K562 (cell line): ENCODE measurements around the gene CAMK2B. TPM values are rescaled to one million over a fixed set of nuclear protein-coding genes. Genes with fewer than 3 reads are reported as not detected.

Source experiments
- ATAC-seq: fragments of 200-7000 bp; cut with Tn5 transposase; 3 replicates; pipeline ENCODE4 v1.9.1; 2020; ENCODE audit warnings: moderate library complexity
- BruUV-seq: library from RNA; stranded (reverse); fragments of 400-500 nt; replicated peaks from 2 replicates; lab custom pipeline; 2021; lab: Mats Ljungman, UMichigan
- CTCF ChIA-PET: fragments of 300-600 bp; formaldehyde crosslinking; extraction: SDS; loops from one replicate; lab custom pipeline; 2021; ENCODE audit warnings: low intra/inter-chr PET ratio; lab: Yijun Ruan, JAX
- POLR2A ChIA-PET: fragments of 300-600, 350-650 bp; sonication (Branson Sonifier 250); formaldehyde crosslinking; extraction: SDS; loops from one replicate; lab custom pipeline; 2021; ENCODE audit warnings: antibody characterized with exemption, inconsistent platforms; lab: Yijun Ruan, JAX
- DNase-seq, 4 experiments: peaks; one replicate each; pipeline versions ENCODE4 v3.0.0 to v3.0.0-alpha.2; 2011 to 2018; ENCODE audit warnings: low spot score in 3 of 4, mixed read lengths in 3 of 4; ENCODE audit errors: extremely low read depth in 1 of 4
- FAIRE-seq: peaks from 2 replicates; lab custom pipeline; 2011; peaks lifted over from hg19 to GRCh38; lab: Jason Lieb, UNC
- H2AFZ ChIP-seq: 2 replicates; pipeline ENCODE4 v1.6.0; 2011; ENCODE audit warnings: low read depth, low read length, control low read depth, inconsistent platforms
- H3K27ac ChIP-seq: fragments of 200-600 bp; 3 replicates; pipeline ENCODE4 v1.8.0; 2011; ENCODE audit warnings: low read depth, mild to moderate bottlenecking, control low read depth, inconsistent platforms, low read length, moderate library complexity, mixed read lengths; ENCODE audit errors: extremely low read depth
- H3K27me3 ChIP-seq, 2 experiments: fragments of 300-600 bp in 1 of 2; 2 replicates in 1 of 2; 3 replicates in 1 of 2; pipeline versions ENCODE4 v1.6.0 to v1.8.0; 2011; ENCODE audit warnings: inconsistent platforms in 2 of 2, low read length in 2 of 2, mild to moderate bottlenecking in 1 of 2, mixed read lengths in 1 of 2, moderate library complexity in 1 of 2; ENCODE audit not compliant: control insufficient read depth in 2 of 2, insufficient read depth in 2 of 2
- H3K36me3 ChIP-seq: fragments of 300-600 bp; 3 replicates; pipeline ENCODE4 v1.8.0; 2011; ENCODE audit warnings: mild to moderate bottlenecking, low read length, inconsistent platforms; ENCODE audit not compliant: control insufficient read depth, insufficient read depth
- H3K4me1 ChIP-seq, 2 experiments: fragments of 200-600 bp in 1 of 2; replicated peaks in 1 of 2; 2 replicates in 1 of 2; 3 replicates in 1 of 2; pipeline versions ENCODE4 v1.5.1 to v1.8.0; 2011; ENCODE audit warnings: inconsistent platforms in 2 of 2, low read length in 2 of 2, mild to moderate bottlenecking in 1 of 2, mixed read lengths in 1 of 2, moderate library complexity in 1 of 2; ENCODE audit not compliant: control insufficient read depth in 2 of 2, insufficient read depth in 2 of 2
- H3K4me2 ChIP-seq: 2 replicates; pipeline ENCODE4 v1.6.1; 2011; ENCODE audit warnings: low read length, control low read depth, inconsistent platforms, mixed read lengths; ENCODE audit not compliant: insufficient read depth
- H3K4me3 ChIP-seq: fragments of 200-600 bp; sonication (generic), shearing (Covaris generic); 2 replicates; pipeline ENCODE4 v1.5.1; 2016; ENCODE audit warnings: control low read depth, inconsistent platforms
- H3K79me2 ChIP-seq: fragments of 200-600 bp; 3 replicates; pipeline ENCODE4 v1.8.0; 2011; ENCODE audit warnings: low read length, inconsistent platforms; ENCODE audit not compliant: control insufficient read depth, insufficient read depth
- H3K9ac ChIP-seq, 2 experiments: 2 replicates each; pipeline versions ENCODE4 v1.6.0 to v1.6.1; 2011; ENCODE audit warnings: low read depth in 2 of 2, low read length in 2 of 2, control low read depth in 1 of 2, inconsistent platforms in 1 of 2, mild to moderate bottlenecking in 1 of 2, mixed read lengths in 1 of 2; ENCODE audit not compliant: insufficient read depth in 1 of 2
- H3K9me1 ChIP-seq: one replicate; pipeline ENCODE4 v1.6.0; 2011; ENCODE audit warnings: inconsistent platforms, mild to moderate bottlenecking, low read length, moderate library complexity; ENCODE audit not compliant: control insufficient read depth, insufficient read depth
- H3K9me3 ChIP-seq: replicated peaks from 2 replicates; pipeline ENCODE4 v1.5.1; 2011; ENCODE audit warnings: low read depth, low read length, inconsistent platforms; ENCODE audit not compliant: control insufficient read depth, insufficient read depth
- H4K20me1 ChIP-seq: replicated peaks from 2 replicates; pipeline ENCODE4 v1.6.1; 2011; ENCODE audit warnings: low read length, inconsistent platforms, mixed read lengths; ENCODE audit not compliant: control insufficient read depth, insufficient read depth
- BCL6 ChIP-seq: fragments of 250-450 bp; sonication (Bioruptor Pico); IDR thresholded peaks from 2 replicates; pipeline ENCODE4 v1.4.0; 2020
- CREBBP ChIP-seq: IDR thresholded peaks from one replicate; pipeline ENCODE4 v1.6.1; 2012; ENCODE audit warnings: low read depth, mild to moderate bottlenecking, control low read depth, inconsistent platforms, low read length
- ETV1 ChIP-seq: fragments of 450-650 bp; conservative IDR thresholded peaks from 2 replicates; pipeline ENCODE4 v1.6.1; 2016; ENCODE audit warnings: missing genetic modification characterization, control low read depth, low read depth, missing compliant biosample characterization
- GTF2A2 ChIP-seq: IDR thresholded peaks from 2 replicates; pipeline ENCODE4 v1.6.1; 2016; ENCODE audit warnings: mild to moderate bottlenecking, missing genetic modification characterization, missing compliant biosample characterization
- GTF2E2 ChIP-seq: fragments of 200-800 bp; sonication (Bioruptor generic); IDR thresholded peaks from 2 replicates; pipeline ENCODE4 v1.6.1; 2016; ENCODE audit warnings: missing genetic modification characterization, missing compliant biosample characterization
- MXI1 ChIP-seq: IDR thresholded peaks from 2 replicates; pipeline ENCODE4 v1.6.1; 2011; ENCODE audit warnings: low read depth, mild to moderate bottlenecking, improper control_type of control experiment, low read length
- NCOA2 ChIP-seq, 2 experiments: fragments of 450-650 bp; IDR thresholded peaks; 2 replicates each; pipeline ENCODE4 v1.6.1; 2018; ENCODE audit warnings: mild to moderate bottlenecking in 2 of 2, moderate library complexity in 1 of 2; ENCODE audit not compliant: partially characterized antibody in 2 of 2
- POLR2AphosphoS5 ChIP-seq: IDR thresholded peaks from 2 replicates; pipeline ENCODE4 v1.6.1; 2011; ENCODE audit warnings: mild to moderate bottlenecking, low read depth, low read length, moderate library complexity; ENCODE audit not compliant: control insufficient read depth, insufficient read depth
- SRSF1 ChIP-seq: fragments of 200-400 bp; formaldehyde crosslinking; IDR thresholded peaks from 2 replicates; pipeline ENCODE4 v1.6.1; 2017; ENCODE audit warnings: mild to moderate bottlenecking, low read depth, low read length, moderate library complexity
- ZBTB1 ChIP-seq: sonication (generic); formaldehyde crosslinking; IDR thresholded peaks from 2 replicates; pipeline ENCODE4 v1.8.1; 2023; ENCODE audit warnings: missing genetic modification reagents, low read depth, mild to moderate bottlenecking, borderline replicate concordance
- WGBS: fragments of 100-300 bp; shearing (Covaris generic); methylation state at CpG from one replicate; pipeline ENCODE4 v1.1.6; 2016; ENCODE audit warnings: low coverage, mixed read lengths; ENCODE audit not compliant: insufficient coverage; ENCODE audit errors: missing lambda C conversion rate; 5-methylcytosine and 5-hydroxymethylcytosine counted together
- in situ Hi-C: fragments of 300-500 bp; cut with MboI; formaldehyde crosslinking; loops from 4 replicates; pipeline ENCODE4 v1.15.0; 2018; ENCODE audit warnings: inconsistent platforms, mixed read lengths
- intact Hi-C: fragments of 100-400 bp; cut with micrococcal nuclease; formaldehyde crosslinking; loops from 2 replicates; pipeline ENCODE4 v1.14.2; 2022
- polyA plus RNA-seq, 8 experiments: library from polyadenylated mRNA; depleted of rRNA in 4 of 8; stranded (reverse) in 5 of 8; unstranded in 3 of 8; fragments of >200 nt; fragmentation: Nextera tagmentation in 2 of 8; fragmentation: Illumina TruSeq in 1 of 8; extraction: Ambion mirVana in 2 of 8; extraction: Trizol in 1 of 8; gene quantifications; 2 replicates each; pipeline versions ENCODE4 v1.2.1 to v1.2.3, GENCODE V29; 2011 to 2014; ENCODE audit warnings: inconsistent platforms in 1 of 8, missing spikeins in 1 of 8
- total RNA-seq, 7 experiments: library from RNA; depleted of rRNA in 6 of 7; stranded (reverse); fragments of >200 nt in 6 of 7; fragmentation: Illumina TruSeq in 2 of 7; extraction: Trizol in 2 of 7; gene quantifications; 2 replicates each; pipeline versions ENCODE4 v1.2.1 to v1.2.3, GENCODE V29; 2011 to 2021; ENCODE audit warnings: low replicate concordance in 1 of 7

The CAMK2B gene
- total and polyA plus RNA-seq, 9 of the 15 experiments (the other 6 are each of a cell fraction or from before 2014, with no cell fraction given): 0.04 to 0.09 (median 0.05) TPM; not detected in 4

- H3K4me3 ChIP-seq: no peak overlapping the region
- peaks cover 37 to 97% of the 10 kb centered on the region in 2 experiments for H3K27me3 ChIP-seq
- ATAC-seq (no peak), FAIRE-seq (no peak), DNase-seq (no peak)
- H3K9me3 ChIP-seq: no peaks in the 10 kb centered on the region
- in situ Hi-C loops (no loop called here), intact Hi-C loops (no loop called here)
- H2AFZ ChIP-seq: no peak overlapping the region
- H3K79me2 ChIP-seq: no peaks in the 10 kb centered on the region
- ChIA-PET CTCF (no interaction called here), POLR2A (interaction anchor here (0.6 to 1.5 kb wide), 4 partner anchors 8 to 1207 kb away, joined by 3 to 5 read pairs (median 4); no protein-coding TSS in a partner anchor)
- peak overlapping the region in 1 of 2 experiments; percentile 17; a peak in 1 of 4 replicates for H3K9ac ChIP-seq
- no peak overlapping the region for H3K4me2 ChIP-seq
- WGBS: 8% methylated on average over 19 of the region's 22 CpGs
- TF ChIP-seq BCL6 (CRISPR knock-in tag) (no peak), MXI1 (no peak), NCOA2 (IDR thresholded peaks at IDR 0.05; ENCODE audit: partially characterized antibody in 2 of 2) (no peak), ETV1 (no peak), POLR2AphosphoS5 (no peak), CREBBP (no peak), GTF2E2 (tag) (no peak), SRSF1 (no peak), GTF2A2 (tag) (no peak), ZBTB1 (CRISPR knock-in tag) (no peak)
- H3K27ac ChIP-seq: no peak overlapping the region
- peaks cover 0 to 59% of the 10 kb centered on the region in 2 experiments; a peak in 3 of 5 replicates for H3K4me1 ChIP-seq
- H3K36me3 ChIP-seq: no peaks in the 10 kb centered on the region
- H3K9me1 ChIP-seq: no peaks in the 10 kb centered on the region
- BruUV-seq: no TSS peak
- H4K20me1 ChIP-seq: peaks cover 4% of the 10 kb centered on the region; the same call in 1 of the 2 replicates
Measured at GRCh38 chr7:44235582-44236332, 89.6 kb downstream of the CAMK2B start.
